HG02763 (cell line): ENCODE measurements around the gene LIPK.
"Not testable (repeated sequence)": the region's sequence is repeated elsewhere in the genome, so short reads cannot be mapped to it uniquely, and the experiment has no call there.

ENCODE experiments used
- ATAC-seq: cut with Tn5 transposase; IDR thresholded peaks from one replicate; pipeline ENCODE4 v1.9.1; 2021; ENCODE audit warnings: mild to moderate bottlenecking, moderate library complexity; ENCODE audit not compliant: unreplicated experiment

The LIPK gene, protein sequence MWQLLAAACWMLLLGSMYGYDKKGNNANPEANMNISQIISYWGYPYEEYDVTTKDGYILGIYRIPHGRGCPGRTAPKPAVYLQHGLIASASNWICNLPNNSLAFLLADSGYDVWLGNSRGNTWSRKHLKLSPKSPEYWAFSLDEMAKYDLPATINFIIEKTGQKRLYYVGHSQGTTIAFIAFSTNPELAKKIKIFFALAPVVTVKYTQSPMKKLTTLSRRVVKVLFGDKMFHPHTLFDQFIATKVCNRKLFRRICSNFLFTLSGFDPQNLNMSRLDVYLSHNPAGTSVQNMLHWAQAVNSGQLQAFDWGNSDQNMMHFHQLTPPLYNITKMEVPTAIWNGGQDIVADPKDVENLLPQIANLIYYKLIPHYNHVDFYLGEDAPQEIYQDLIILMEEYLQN

DNA sequence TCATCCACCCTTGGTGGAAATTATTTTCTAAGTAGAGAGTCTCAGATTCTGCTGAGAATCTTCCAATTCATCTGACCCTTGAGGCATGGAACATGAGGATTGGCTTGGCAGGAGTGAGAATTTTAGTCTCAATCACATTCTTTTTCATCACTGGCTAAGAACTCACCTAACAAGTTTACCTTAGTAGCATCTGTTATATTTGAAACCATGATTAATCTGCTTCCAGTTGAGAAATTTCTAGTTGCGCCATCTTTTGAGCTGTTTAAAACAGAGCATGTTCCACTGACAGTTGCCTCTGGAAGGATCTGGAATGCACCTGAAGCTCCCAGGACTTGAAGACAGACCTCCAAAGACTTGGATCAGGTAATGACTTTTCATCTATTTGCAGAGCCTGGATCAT, at the start of gene LIPK:
Gene LIPK, plus strand, starts transcription at position 292 of the 400 bp plus-strand sequence. CDS start 18,295 bp downstream, outside the sequence.
- ATAC-seq = no peak

DNA sequence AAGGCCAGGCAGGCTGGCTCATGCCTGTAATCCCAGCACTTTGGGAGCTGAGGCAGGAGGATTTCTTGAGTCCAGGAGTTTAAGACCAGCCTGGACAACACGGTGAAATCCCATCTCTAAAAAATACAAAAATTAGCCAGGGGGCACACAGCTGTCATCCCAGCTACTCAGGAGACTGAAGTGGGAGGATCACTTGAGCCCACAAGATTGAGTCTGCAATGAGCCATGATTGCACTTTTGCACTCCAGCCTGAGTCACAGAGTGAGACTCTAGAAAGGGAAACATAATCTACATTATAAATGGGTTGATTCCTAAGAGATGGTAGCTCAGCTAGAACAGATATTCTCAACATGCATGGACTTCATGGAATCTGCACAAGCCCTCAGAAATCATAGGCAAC, 48.1 kb upstream of the LIPK start:
- no peak for ATAC-seq

DNA sequence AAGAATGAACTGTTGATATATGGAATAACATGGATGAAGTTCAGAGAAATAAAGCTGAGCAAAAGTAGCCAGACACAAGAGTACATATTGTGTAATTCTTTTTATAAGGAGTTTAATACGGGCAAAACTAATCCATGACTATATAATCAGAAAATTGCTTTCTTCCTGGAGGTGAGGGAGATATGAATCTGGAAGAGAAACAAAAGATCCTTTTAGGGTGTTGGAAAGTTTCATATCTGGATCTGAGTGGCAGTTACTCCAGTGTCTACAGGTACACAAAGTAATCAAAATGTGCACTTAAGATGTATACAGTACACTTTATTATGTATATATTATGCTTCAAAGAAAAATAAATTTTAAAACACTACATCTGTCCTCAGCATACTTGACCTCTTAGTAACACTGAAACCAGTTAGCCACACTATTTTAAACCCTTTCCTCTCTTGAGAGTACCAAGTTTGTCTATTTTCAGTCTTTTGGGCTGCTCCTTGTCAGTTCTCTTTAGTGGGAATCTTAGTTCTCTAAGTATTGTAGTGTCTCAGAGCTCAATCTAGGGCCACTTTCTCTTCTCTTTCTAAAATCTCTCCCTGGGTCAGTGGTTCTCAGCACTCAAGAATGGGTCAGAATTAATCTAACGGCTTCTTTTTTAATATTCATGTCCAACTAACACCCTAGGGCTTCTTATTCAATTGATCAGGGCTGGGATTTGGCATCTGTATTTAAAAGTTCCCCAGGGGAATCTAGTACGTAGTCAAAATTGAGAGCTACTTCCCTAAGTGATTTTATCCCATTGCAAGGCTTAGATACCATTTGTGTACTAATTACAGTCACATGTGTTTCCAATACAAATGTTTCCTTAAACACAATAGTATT, 46.1 kb upstream of the LIPK start:
- ATAC-seq = no peak

DNA sequence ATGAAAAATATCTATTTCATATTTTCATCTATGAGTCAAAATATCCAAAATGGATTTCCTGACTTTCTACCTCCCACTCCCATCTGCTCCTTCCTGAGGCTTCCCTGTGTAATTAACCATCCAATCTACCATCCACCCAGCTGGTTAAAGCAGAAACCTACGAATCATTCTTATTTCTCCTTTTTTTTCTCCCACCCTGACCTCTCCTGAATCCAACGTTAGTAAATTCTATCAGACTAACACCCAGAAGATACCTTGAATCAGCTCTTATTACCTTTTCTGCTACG, 45.5 kb upstream of the LIPK start:
- ATAC-seq = no peak

DNA sequence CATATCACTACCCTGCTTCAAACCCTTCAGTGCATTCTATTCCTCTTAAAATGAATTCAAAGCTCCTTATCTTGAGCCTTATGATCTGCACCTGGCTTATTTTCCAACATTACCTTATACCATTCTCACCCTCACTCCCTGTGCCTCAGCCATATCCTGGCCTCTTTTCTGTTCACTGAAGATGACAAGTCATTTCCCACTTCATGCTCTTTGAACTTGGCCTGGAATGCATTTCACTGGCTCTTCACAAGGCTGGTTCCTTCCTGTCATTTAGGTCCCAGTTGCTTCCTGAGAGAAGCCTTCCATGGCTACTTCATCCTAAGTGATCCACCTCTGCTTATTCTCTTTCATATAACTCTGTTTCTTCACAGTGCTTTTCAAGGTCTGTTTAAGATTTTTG, 45.0 kb upstream of the LIPK start:
- no peak for ATAC-seq

DNA sequence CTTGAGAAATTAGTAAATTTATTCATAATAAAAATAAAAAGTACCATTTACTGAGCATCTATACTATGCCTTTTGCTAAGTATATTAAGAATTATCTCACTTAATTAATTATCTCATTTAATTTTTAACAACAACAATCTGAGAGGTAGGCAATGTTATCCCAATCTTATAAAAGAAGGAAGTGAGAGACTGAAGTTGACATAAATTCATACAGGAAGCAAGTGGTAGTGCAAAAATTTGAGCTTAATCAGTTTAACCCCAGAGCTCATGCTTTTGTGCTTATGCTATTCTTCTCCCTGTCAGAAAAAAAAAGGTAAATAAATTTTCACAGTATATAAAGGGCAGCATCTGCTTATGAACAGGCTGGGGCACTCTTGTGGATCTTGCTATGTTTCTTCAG, 44.5 kb upstream of the LIPK start:
- ATAC-seq = no peak

DNA sequence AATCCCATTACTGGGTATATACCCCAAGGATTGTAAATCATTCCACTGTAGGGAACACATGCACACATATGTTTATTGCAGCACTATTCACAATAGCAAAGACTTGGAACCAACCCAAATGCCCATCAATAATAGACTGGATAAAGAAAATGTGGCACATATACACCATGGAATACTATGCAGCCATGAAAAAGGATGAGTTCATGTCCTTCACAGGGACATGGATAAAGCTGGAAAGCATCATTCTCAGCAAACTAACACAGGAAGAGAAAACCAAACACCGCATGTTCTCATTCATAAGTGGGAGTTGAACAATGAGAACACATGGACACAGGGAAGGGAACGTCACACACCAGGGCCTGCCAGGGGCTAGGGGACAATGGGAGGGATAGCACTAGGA, 42.9 kb upstream of the LIPK start:
- ATAC-seq = not testable (repeated sequence)

DNA sequence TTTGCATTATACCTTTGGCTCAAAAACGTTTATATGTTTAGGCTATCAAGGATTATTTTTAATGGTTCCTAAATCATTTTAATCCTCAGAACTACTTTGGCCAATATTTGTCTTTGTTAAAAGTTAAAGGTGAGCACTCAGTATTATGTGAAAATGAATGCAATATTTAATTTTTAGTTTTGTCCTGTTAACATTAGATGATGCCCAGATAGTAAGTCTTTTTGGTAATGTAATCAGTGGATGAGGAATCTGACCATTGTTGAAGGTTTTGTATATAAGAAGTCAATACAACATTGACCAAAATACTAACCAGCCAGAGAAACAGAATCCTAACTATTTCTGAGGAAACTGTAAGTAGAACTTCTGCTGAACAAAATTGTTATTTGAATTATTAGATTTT, 41.9 kb upstream of the LIPK start, which contains the start of gene LIPF:
Gene LIPF, plus strand, starts transcription at position 301 of the 400 bp plus-strand sequence. CDS start 2,856 bp downstream, outside the sequence.
- ATAC-seq = no peak

DNA sequence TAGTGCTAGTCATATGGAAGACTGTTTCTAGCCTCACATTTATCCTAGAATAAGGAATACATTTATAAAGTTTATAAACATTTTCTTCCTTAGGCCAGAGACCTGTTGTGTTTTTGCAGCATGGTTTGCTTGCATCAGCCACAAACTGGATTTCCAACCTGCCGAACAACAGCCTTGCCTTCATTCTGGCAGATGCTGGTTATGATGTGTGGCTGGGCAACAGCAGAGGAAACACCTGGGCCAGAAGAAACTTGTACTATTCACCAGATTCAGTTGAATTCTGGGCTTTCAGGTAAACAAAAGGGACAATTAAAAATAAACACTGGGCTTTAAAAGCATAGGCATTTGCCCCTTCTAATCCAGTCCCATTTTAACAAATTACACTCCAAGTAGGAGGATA, 37.6 kb upstream of the LIPK start:
- ATAC-seq = no peak

DNA sequence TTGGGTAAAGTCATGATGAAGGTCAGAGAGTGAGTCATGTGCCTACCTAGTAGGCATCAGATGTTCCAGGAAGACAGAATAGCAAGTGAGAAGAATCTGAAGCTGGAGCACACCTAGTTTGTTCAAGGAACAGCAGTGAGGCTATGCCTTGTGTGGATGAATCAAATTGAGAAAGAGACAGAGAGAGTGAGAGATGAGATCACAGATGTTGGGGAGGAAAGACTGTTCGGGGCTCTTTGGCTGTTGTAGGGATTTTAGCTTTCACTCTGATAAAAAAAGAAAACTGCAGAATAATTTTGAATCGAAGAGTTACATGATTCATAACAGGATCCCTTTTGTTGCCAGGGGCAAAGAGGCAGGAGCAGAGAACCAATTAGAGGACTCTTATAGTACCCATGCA, 35.6 kb upstream of the LIPK start:
- peak; percentile 53 for ATAC-seq

DNA sequence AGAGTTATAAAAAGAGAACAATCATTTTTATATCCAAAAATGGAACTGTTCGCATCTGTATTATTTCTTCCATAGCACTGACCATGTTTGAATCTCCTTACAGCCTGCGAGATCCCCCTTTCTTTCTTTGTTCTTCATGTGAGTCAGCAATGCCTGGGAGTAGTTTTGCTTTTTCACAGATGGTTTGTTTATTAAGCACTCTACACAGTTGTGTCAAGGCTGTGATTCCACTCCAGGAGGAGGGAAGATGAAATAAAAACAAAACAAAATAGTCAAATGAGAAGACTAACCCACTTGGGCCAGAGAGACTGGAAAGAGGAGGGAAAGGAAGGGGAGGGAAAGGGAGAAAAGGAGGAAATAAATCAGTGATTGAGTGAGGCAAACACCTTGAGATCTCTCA, 34.0 kb upstream of the LIPK start:
- no peak for ATAC-seq

DNA sequence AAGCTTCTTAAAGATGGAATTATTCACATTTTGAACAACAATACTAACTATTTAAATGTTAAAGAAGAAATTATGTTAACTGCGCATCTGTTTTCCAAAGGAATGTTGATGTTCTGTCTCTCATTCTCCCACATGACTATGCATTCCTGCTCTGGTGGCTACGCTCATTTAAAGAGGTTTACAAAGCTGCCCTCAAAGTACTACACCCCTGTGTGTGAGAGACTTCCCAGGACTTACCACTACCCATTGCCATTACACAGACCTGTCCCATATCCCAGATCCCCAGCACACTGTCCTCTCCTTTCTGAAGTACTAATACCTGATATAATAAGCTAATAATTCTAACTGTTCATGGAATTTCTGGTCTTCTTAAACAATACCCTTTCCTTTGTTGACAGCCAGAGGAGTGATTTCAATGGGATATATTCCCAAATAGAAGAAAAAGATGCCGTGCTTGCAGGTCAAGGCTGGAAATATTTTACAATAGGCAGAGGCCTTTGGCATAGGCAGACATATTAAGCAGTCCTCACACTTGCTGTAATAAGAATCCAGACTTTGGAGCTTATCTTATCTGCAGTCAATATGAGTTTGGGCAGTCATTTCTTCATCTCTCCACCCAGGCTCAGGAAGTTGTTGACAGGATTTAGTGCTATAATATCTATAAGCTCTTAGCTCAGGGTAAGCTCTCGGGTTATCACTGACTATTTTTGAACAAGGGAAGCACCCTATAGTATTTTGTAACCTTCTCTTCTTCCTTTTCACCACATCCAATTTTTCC, 29.6 kb upstream of the LIPK start:
- ATAC-seq = no peak

DNA sequence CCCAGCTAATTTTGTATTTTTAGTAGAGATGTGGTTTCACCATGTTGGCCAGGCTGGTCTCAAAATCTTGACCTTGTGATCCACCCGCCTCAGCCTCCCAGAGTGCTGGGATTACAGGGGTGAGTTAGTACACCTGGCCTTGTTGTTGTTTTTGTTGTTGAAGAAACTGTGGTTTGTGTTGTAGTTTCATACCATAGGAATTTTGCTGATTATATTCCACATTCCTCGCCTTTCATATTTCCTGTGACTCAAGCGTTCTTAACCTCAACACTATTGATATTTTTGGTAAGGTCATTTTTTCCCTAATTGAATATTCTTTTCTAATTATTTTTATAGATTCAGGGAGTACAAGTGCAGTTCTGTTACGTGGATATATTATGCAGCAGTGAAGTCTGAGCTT, 25.1 kb upstream of the LIPK start:
- ATAC-seq = no peak

DNA sequence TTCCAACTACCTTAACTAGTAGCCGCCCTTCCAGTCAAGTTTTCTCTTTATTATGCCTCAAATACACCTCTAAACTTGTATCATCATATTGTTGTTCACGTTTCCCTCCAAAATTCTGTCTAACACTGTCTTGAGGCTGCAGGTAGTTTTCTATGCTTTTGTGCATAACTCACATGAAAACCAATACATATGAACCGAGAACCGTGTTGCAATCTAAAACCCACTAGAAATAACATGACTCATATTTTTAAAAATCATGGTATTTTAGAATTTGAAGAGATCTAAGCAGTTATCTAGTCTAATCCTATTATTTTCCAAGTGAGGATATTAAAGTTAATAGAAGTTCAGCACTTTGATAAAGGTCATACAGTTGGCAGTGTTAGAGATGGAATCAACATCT, 23.6 kb upstream of the LIPK start:
- ATAC-seq = no peak

DNA sequence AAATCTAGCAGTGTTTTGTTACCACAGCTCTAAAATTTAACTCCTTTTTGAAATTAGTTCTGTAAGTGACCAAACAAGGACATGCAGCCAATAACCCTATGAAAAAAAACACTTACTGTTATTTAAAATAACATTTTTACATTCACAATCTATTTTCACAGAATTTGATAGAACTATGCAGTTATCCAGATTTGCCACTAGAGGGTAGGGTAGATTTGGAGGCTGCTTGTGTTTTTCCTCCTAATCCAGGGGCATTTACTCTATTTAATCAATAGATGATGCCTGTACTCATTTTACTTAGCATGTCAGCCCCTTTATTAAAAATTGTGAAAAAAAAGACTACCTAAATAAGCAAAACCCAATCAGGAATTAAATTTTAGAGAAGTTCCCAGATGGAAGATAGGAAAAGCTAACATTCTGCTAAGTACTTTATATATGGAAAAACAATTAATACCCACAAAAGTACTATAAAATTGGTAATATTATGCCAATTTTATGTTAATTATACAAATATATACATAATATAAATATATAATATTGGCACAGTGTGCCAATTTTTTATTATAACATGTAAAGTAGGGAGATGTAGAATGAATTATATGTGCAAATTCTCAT, 18.1 kb upstream of the LIPK start:
- no peak for ATAC-seq

DNA sequence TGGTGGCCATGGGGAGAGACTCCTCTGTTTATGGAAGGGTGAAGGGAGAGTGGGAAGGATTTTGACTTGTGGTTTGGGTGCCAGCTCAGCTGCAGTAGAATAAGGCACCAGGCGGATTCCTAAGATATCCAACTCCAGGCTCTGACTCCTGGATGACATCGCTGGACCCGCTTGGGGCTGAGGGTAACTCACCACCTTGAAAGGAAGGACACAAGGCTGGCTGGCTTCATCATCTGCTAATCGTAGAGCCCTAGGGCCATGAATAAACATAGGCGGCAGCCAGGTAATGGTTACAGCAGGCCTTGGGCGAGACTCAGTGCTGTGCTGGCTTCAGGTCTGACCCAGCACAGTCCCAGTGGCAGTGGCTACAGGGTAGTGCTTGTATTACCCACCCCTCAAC, 16.7 kb upstream of the LIPK start:
- no peak for ATAC-seq

DNA sequence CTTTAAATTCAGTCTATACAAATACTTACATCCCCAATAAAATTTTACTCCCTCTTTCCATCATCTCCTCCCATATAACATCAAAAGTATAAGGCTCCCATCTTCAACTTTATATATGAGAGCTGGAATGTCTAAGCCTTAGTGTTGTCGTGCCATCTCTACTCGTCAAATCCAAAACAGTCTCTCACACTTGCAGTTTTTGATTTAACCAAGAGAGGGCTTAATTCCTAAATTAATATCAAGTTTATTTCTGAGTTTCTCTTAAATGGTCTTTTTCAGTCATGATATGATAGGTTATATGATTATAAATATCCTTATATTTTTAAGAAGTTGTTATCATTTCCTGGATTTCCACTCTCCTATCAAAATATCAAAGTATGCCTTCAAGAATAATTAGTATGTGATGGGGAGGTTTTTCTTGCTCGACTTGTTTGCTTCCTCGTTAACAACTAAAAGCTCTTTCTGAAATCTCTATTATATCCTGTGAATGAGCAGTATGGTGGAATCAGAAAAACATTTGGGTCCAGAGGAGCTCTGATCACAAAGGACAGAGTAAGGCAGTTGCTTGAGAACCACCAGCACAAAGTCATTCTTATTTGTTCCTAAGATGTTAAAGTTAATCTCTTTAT, 12.5 kb upstream of the LIPK start:
- ATAC-seq = no peak

DNA sequence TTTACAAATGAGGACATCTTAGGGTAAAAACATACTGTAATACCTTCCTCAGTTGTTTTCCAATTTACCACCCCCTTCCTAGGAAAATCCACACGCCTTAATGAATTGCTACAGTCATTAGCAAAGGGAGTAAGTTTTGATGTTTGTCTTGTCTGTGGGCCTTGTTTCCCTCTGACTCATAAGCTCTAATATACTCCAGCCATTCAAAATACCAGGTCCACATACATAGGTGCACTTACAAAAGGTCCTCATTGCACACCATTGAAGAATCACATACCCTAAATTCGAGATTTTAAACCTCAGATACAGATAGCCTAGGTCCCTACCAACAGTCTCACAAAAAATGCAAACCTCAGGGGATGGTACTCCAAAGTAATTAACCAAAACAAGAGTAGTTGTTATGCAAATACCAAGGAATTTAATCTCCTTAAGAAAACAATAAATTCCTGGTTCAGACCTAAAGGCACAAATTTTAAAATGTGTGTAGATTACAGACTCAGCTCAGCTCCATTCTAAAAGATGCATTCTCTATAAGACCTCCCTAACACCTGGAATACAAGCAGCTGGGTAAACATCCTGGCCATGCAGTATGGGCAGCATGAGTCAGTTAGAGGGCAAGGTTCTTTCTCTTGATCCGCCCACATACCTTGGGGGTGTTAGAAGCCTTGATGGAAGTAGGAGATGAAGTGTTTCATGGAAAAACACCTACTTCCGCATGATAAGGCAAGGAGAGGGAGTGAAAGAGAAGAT, 3.0 kb upstream of the LIPK start:
- ATAC-seq = no peak

DNA sequence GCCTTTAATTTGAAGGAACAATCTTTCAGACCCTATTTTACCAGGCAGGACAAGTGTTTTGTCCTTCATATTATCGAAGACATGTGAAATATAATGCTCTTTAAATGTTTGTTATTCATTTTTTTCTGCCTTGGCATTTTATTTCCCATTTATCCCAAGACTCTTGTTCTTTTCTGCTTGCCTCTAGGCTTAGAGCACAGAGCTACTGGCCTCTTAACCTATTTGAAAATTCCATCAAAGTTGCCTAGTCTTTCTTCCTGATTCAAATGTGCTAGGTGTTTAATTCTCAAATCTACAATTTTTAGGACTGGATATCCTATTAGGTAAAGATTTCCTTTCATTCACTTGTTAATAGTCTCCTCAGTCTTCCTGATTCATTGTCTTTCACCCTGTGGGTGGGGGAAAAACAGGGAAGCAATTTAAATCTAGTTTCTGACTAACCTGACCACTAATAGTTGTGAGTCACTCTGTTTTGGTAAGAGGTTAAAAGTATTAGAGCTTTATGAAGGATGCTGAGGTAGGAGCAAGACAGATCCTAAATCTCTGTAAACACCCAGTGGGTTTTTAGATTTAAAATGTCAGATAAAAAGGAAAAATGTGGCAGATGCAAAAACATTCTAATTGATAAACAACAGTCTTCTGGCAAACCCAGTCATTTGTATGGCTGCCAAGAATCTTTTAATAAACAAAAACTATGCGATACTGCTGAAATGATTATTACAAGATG, 1.5 kb downstream of the LIPK start:
- no peak for ATAC-seq
